HEK293 (cell line): ENCODE measurements around the gene BMP2K.

Experiments used
- ZNF24 ChIP-seq: fragments of 450-650 bp; formaldehyde crosslinking; IDR thresholded peaks from 2 replicates; pipeline ENCODE4 v1.5.1; 2016; ENCODE audit warnings: missing biosample characterization, missing genetic modification characterization
- ZNF624 ChIP-seq: fragments of 450-650 bp; formaldehyde crosslinking; IDR thresholded peaks from 2 replicates; pipeline ENCODE4 v1.5.1; 2017; ENCODE audit warnings: missing biosample characterization, missing genetic modification characterization
- TF ChIP-seq, protein P1 (sequence below): fragments of 450-650 bp; formaldehyde crosslinking; IDR thresholded peaks from 2 replicates; pipeline ENCODE4 v1.5.1; 2016; ENCODE audit warnings: missing biosample characterization, missing genetic modification characterization

DNA sequence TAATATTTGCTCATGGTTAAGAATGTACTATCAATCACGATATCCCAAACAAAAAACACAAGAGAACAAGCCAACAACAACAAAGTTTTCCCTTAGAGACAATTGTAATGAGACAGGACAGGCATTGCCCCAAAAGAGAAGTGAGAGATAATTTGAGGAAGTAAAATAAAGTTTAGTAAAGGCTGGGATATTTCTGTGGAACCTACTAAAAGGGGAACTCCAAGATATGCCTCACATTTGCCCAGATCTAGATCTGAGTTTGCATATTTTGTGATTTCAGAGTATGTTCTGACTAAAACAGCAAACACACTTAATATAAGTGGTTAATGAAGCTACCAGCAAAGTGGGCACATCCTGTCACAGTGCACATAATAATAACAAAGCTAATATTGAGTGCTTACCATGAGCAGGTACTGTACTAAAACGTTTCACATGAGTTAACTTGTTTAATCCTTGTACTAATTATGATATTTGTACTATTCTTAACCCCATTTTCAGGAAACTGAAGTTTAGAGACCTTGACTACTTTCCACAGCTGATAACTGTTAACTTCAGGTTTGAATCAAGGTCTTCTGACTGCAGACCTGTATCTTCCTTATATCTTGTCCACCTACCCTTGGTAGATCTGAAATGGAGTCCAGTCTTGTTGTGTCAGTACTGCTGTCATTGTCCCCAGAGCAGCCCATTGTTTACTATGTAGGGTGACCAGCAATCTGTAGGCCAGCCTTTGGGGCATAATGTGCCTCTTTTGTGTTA, 26.0 kb upstream of the BMP2K start:
- TF ChIP-seq, protein P1, sequence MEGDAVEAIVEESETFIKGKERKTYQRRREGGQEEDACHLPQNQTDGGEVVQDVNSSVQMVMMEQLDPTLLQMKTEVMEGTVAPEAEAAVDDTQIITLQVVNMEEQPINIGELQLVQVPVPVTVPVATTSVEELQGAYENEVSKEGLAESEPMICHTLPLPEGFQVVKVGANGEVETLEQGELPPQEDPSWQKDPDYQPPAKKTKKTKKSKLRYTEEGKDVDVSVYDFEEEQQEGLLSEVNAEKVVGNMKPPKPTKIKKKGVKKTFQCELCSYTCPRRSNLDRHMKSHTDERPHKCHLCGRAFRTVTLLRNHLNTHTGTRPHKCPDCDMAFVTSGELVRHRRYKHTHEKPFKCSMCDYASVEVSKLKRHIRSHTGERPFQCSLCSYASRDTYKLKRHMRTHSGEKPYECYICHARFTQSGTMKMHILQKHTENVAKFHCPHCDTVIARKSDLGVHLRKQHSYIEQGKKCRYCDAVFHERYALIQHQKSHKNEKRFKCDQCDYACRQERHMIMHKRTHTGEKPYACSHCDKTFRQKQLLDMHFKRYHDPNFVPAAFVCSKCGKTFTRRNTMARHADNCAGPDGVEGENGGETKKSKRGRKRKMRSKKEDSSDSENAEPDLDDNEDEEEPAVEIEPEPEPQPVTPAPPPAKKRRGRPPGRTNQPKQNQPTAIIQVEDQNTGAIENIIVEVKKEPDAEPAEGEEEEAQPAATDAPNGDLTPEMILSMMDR (tag by site-specific recombination), result no peak
- TF ChIP-seq ZNF24 (tag by site-specific recombination), result no peak
- TF ChIP-seq ZNF624 (tag by site-specific recombination), result no peak
